ENCODE data around the gene CDH13. TPM values are rescaled to one million over a fixed set of nuclear protein-coding genes. Genes with fewer than 3 reads are reported as not detected.

Gene CDH13
- total and polyA plus RNA-seq, 2 of the 8 experiments (the other 6 are each of a cell fraction or from before 2014, with no cell fraction given), result 2.3 to 2.4 TPM

DNA sequence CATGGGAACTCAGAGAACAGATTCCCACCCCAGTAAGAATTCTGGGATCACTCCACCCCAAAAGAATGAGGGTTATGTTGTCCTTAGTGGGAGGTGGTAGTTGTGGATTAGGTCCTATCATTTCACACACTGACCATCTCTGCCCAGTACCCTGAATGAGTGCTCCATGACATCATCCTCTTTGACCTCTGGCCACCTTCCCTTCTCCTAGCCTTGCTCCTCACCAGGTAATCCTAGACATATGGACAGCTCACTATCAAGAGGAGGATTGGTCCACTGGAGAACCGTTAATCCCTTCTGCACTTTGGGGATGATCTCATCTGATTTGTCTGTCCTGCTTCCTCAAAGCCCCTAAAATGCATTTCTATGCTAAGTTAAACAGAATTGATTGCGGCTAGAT is 642.8 kb downstream of the CDH13 start (continued):
- TF ChIP-seq, protein P1, sequence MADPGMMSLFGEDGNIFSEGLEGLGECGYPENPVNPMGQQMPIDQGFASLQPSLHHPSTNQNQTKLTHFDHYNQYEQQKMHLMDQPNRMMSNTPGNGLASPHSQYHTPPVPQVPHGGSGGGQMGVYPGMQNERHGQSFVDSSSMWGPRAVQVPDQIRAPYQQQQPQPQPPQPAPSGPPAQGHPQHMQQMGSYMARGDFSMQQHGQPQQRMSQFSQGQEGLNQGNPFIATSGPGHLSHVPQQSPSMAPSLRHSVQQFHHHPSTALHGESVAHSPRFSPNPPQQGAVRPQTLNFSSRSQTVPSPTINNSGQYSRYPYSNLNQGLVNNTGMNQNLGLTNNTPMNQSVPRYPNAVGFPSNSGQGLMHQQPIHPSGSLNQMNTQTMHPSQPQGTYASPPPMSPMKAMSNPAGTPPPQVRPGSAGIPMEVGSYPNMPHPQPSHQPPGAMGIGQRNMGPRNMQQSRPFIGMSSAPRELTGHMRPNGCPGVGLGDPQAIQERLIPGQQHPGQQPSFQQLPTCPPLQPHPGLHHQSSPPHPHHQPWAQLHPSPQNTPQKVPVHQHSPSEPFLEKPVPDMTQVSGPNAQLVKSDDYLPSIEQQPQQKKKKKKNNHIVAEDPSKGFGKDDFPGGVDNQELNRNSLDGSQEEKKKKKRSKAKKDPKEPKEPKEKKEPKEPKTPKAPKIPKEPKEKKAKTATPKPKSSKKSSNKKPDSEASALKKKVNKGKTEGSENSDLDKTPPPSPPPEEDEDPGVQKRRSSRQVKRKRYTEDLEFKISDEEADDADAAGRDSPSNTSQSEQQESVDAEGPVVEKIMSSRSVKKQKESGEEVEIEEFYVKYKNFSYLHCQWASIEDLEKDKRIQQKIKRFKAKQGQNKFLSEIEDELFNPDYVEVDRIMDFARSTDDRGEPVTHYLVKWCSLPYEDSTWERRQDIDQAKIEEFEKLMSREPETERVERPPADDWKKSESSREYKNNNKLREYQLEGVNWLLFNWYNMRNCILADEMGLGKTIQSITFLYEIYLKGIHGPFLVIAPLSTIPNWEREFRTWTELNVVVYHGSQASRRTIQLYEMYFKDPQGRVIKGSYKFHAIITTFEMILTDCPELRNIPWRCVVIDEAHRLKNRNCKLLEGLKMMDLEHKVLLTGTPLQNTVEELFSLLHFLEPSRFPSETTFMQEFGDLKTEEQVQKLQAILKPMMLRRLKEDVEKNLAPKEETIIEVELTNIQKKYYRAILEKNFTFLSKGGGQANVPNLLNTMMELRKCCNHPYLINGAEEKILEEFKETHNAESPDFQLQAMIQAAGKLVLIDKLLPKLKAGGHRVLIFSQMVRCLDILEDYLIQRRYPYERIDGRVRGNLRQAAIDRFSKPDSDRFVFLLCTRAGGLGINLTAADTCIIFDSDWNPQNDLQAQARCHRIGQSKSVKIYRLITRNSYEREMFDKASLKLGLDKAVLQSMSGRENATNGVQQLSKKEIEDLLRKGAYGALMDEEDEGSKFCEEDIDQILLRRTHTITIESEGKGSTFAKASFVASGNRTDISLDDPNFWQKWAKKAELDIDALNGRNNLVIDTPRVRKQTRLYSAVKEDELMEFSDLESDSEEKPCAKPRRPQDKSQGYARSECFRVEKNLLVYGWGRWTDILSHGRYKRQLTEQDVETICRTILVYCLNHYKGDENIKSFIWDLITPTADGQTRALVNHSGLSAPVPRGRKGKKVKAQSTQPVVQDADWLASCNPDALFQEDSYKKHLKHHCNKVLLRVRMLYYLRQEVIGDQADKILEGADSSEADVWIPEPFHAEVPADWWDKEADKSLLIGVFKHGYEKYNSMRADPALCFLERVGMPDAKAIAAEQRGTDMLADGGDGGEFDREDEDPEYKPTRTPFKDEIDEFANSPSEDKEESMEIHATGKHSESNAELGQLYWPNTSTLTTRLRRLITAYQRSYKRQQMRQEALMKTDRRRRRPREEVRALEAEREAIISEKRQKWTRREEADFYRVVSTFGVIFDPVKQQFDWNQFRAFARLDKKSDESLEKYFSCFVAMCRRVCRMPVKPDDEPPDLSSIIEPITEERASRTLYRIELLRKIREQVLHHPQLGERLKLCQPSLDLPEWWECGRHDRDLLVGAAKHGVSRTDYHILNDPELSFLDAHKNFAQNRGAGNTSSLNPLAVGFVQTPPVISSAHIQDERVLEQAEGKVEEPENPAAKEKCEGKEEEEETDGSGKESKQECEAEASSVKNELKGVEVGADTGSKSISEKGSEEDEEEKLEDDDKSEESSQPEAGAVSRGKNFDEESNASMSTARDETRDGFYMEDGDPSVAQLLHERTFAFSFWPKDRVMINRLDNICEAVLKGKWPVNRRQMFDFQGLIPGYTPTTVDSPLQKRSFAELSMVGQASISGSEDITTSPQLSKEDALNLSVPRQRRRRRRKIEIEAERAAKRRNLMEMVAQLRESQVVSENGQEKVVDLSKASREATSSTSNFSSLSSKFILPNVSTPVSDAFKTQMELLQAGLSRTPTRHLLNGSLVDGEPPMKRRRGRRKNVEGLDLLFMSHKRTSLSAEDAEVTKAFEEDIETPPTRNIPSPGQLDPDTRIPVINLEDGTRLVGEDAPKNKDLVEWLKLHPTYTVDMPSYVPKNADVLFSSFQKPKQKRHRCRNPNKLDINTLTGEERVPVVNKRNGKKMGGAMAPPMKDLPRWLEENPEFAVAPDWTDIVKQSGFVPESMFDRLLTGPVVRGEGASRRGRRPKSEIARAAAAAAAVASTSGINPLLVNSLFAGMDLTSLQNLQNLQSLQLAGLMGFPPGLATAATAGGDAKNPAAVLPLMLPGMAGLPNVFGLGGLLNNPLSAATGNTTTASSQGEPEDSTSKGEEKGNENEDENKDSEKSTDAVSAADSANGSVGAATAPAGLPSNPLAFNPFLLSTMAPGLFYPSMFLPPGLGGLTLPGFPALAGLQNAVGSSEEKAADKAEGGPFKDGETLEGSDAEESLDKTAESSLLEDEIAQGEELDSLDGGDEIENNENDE (IDR thresholded peaks at IDR 0.05; ENCODE audit: insufficient replicate concordance, low read length), result no peak
- no peak for TF ChIP-seq SP4 (IDR thresholded peaks at IDR 0.05; ENCODE audit: low read length)
